ENCODE results near the gene SMG6.
"Not testable (repeated sequence)": the region's sequence is repeated elsewhere in the genome, so short reads cannot be mapped to it uniquely, and the experiment has no call there.

The SMG6 gene

GRCh38 chr17:2146132-2146871 lies 157.3 kb downstream of the SMG6 start:
- no peak for DNase-seq (ENCODE audit: low read depth in 3 of 3)

GRCh38 chr17:2144701-2145100 lies 158.9 kb downstream of the SMG6 start:
- DNase-seq (ENCODE audit: low read depth in 3 of 3), result no peak

- DNase-seq (ENCODE audit: low read depth in 3 of 3), result no peak
Observed at GRCh38 chr17:2143332-2143731, 160.3 kb downstream of the SMG6 start.

- not testable (repeated sequence) for DNase-seq (ENCODE audit: low read depth in 3 of 3)
Observed at GRCh38 chr17:2142682-2143081, 160.9 kb downstream of the SMG6 start.

GRCh38 chr17:2140683-2141082 lies 162.9 kb downstream of the SMG6 start:
- no peak for DNase-seq (ENCODE audit: low read depth in 3 of 3)

GRCh38 chr17:2138761-2139160 lies 164.8 kb downstream of the SMG6 start:
- DNase-seq (ENCODE audit: low read depth in 3 of 3), result no peak

- no peak for DNase-seq (ENCODE audit: low read depth in 3 of 3)
Observed at GRCh38 chr17:2138318-2138717, 165.3 kb downstream of the SMG6 start.

- no peak for DNase-seq (ENCODE audit: low read depth in 3 of 3)
Observed at GRCh38 chr17:2137342-2138098, 166.1 kb downstream of the SMG6 start.

- no peak for DNase-seq (ENCODE audit: low read depth in 3 of 3)
Observed at GRCh38 chr17:2136241-2136640, 167.3 kb downstream of the SMG6 start.

GRCh38 chr17:2128011-2128410 lies 175.6 kb downstream of the SMG6 start:
- no peak for DNase-seq (ENCODE audit: low read depth in 3 of 3)

- DNase-seq (ENCODE audit: low read depth in 3 of 3), result no peak
Observed at GRCh38 chr17:2125013-2125535, 178.5 kb downstream of the SMG6 start.

- no peak for DNase-seq (ENCODE audit: low read depth in 3 of 3)
Observed at GRCh38 chr17:2124391-2124790, 179.2 kb downstream of the SMG6 start.

GRCh38 chr17:2123375-2124251 lies 180.0 kb downstream of the SMG6 start:
- DNase-seq (ENCODE audit: low read depth in 3 of 3), result no peak

GRCh38 chr17:2122641-2123302 lies 180.8 kb downstream of the SMG6 start:
- DNase-seq (ENCODE audit: low read depth in 3 of 3), result no peak

GRCh38 chr17:2120586-2121335 lies 182.8 kb downstream of the SMG6 start:
- no peak for DNase-seq (ENCODE audit: low read depth in 3 of 3)

- DNase-seq (ENCODE audit: low read depth in 3 of 3), result no peak
Observed at GRCh38 chr17:2113279-2113622, 190.3 kb downstream of the SMG6 start.

- DNase-seq (ENCODE audit: low read depth in 3 of 3), result no peak
Observed at GRCh38 chr17:2111691-2112090, 191.9 kb downstream of the SMG6 start.

GRCh38 chr17:2110436-2110835 lies 193.1 kb downstream of the SMG6 start:
- DNase-seq (ENCODE audit: low read depth in 3 of 3), result no peak

- no peak for DNase-seq (ENCODE audit: low read depth in 3 of 3)
Observed at GRCh38 chr17:2108170-2108569, 195.4 kb downstream of the SMG6 start.

GRCh38 chr17:2107506-2107905 lies 196.1 kb downstream of the SMG6 start:
- no peak for DNase-seq (ENCODE audit: low read depth in 3 of 3)

GRCh38 chr17:2107050-2107449 lies 196.5 kb downstream of the SMG6 start:
- no peak for DNase-seq (ENCODE audit: low read depth in 3 of 3)
